ENCODE results near the gene WWOX. TPM values are rescaled to one million over a fixed set of nuclear protein-coding genes. Genes with fewer than 3 reads are reported as not detected.

The WWOX gene
- polyA plus RNA-seq, 1 donor (not counting 4 experiments of a cell fraction or from before 2014, with no cell fraction given): 5.1 TPM

- no peak overlapping the region for H3K4me3 ChIP-seq (ENCODE audit: control insufficient read depth in 2 of 3, extremely low read depth in 1 of 3, insufficient read depth in 2 of 3, low read depth in 1 of 3, low read length in 3 of 3)
- H3K9me3 ChIP-seq (ENCODE audit: control insufficient read depth, low read depth, low read length): no peaks in the 10 kb centered on the region
- DNase-seq (ENCODE audit: low read depth, low spot score): no peak
- H3K9ac ChIP-seq (ENCODE audit: control insufficient read depth, extremely low read depth, insufficient read depth, low read length): no peak overlapping the region
- no peaks in the 10 kb centered on the region for H4K20me1 ChIP-seq (ENCODE audit: control insufficient read depth, extremely low read depth, insufficient read depth, low read length)
- dilution Hi-C loops (cut with MboI; ENCODE audit: extremely low pct_ligation_motif_present, low sequenced_read_pairs): no loop called here
- H3K79me2 ChIP-seq (ENCODE audit: control insufficient read depth, insufficient read depth, low read length): no peaks in the 10 kb centered on the region
- no peak for TF ChIP-seq EZH2 (IDR thresholded peaks at IDR 0.05; ENCODE audit: low read length)
- TF ChIP-seq, protein P1, sequence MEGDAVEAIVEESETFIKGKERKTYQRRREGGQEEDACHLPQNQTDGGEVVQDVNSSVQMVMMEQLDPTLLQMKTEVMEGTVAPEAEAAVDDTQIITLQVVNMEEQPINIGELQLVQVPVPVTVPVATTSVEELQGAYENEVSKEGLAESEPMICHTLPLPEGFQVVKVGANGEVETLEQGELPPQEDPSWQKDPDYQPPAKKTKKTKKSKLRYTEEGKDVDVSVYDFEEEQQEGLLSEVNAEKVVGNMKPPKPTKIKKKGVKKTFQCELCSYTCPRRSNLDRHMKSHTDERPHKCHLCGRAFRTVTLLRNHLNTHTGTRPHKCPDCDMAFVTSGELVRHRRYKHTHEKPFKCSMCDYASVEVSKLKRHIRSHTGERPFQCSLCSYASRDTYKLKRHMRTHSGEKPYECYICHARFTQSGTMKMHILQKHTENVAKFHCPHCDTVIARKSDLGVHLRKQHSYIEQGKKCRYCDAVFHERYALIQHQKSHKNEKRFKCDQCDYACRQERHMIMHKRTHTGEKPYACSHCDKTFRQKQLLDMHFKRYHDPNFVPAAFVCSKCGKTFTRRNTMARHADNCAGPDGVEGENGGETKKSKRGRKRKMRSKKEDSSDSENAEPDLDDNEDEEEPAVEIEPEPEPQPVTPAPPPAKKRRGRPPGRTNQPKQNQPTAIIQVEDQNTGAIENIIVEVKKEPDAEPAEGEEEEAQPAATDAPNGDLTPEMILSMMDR (optimal IDR thresholded peaks at IDR 0.05 in 1 of 3, IDR thresholded peaks at IDR 0.05 in 1 of 3, conservative IDR thresholded peaks at IDR 0.05 in 1 of 3; ENCODE audit: extremely low read depth in 1 of 3, insufficient read depth in 2 of 3, low read length in 3 of 3): no peak
- no peaks in the 10 kb centered on the region for H3K27me3 ChIP-seq (ENCODE audit: control insufficient read depth, extremely low read depth, insufficient read depth, low read length)
- no peaks in the 10 kb centered on the region for H3K4me1 ChIP-seq (ENCODE audit: control insufficient read depth, extremely low read depth, insufficient read depth, low read length)
- no peak overlapping the region for H2AFZ ChIP-seq (ENCODE audit: control insufficient read depth, low read length)
- H3K36me3 ChIP-seq (ENCODE audit: control insufficient read depth in 2 of 2, extremely low read depth in 1 of 2, insufficient read depth in 2 of 2, low read length in 2 of 2): no peaks in the 10 kb centered on the region
- H3K9me1 ChIP-seq (ENCODE audit: control insufficient read depth, extremely low read depth, insufficient read depth, low read length): no peaks in the 10 kb centered on the region
- no peak overlapping the region for H3K27ac ChIP-seq (ENCODE audit: control insufficient read depth, insufficient read depth, low read length)
- H3K4me2 ChIP-seq (ENCODE audit: control insufficient read depth, extremely low read depth, insufficient read depth, low read depth, low read length): no peak overlapping the region
- FAIRE-seq: no peak
Measured at GRCh38 chr16:78930561-78930960, 831.1 kb downstream of the WWOX start.

DNA sequence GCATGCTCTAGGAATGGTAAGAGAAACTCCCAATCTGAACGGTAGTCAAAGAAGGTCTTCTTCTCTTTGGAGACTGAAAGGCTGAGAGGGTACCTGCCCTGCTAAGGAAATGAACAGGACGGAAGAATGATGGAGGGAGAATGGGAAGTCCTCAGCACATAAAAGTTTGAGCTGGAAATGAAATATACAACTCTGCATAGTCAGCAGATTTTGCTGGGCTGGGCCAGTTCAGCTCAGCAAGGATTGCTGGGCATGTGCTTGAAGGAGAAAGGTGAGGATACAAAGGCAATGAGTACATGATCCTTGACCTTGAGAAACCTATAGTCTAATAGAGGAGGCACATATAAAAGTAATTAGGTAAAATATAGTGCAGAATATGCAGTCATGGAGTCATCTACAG lies 831.8 kb downstream of the WWOX start:
- no peak overlapping the region for H3K27ac ChIP-seq (ENCODE audit: control insufficient read depth, insufficient read depth, low read length)
- TF ChIP-seq, protein P1 (optimal IDR thresholded peaks at IDR 0.05 in 1 of 3, IDR thresholded peaks at IDR 0.05 in 1 of 3, conservative IDR thresholded peaks at IDR 0.05 in 1 of 3; ENCODE audit: extremely low read depth in 1 of 3, insufficient read depth in 2 of 3, low read length in 3 of 3): no peak
- TF ChIP-seq EZH2 (IDR thresholded peaks at IDR 0.05; ENCODE audit: low read length): no peak
- H3K4me3 ChIP-seq (ENCODE audit: control insufficient read depth in 2 of 3, extremely low read depth in 1 of 3, insufficient read depth in 2 of 3, low read depth in 1 of 3, low read length in 3 of 3): no peak overlapping the region
- no peaks in the 10 kb centered on the region for H3K79me2 ChIP-seq (ENCODE audit: control insufficient read depth, insufficient read depth, low read length)
- no peaks in the 10 kb centered on the region for H3K9me3 ChIP-seq (ENCODE audit: control insufficient read depth, low read depth, low read length)
- H3K4me2 ChIP-seq (ENCODE audit: control insufficient read depth, extremely low read depth, insufficient read depth, low read depth, low read length): no peak overlapping the region
- H3K9ac ChIP-seq (ENCODE audit: control insufficient read depth, extremely low read depth, insufficient read depth, low read length): no peak overlapping the region
- DNase-seq (ENCODE audit: low read depth, low spot score) (no peak), FAIRE-seq (no peak)
- H3K27me3 ChIP-seq (ENCODE audit: control insufficient read depth, extremely low read depth, insufficient read depth, low read length): no peaks in the 10 kb centered on the region
- H2AFZ ChIP-seq (ENCODE audit: control insufficient read depth, low read length): no peak overlapping the region
- dilution Hi-C loops (cut with MboI; ENCODE audit: extremely low pct_ligation_motif_present, low sequenced_read_pairs): no loop called here
- H4K20me1 ChIP-seq (ENCODE audit: control insufficient read depth, extremely low read depth, insufficient read depth, low read length): no peaks in the 10 kb centered on the region
- H3K9me1 ChIP-seq (ENCODE audit: control insufficient read depth, extremely low read depth, insufficient read depth, low read length): no peaks in the 10 kb centered on the region
- H3K36me3 ChIP-seq (ENCODE audit: control insufficient read depth in 2 of 2, extremely low read depth in 1 of 2, insufficient read depth in 2 of 2, low read length in 2 of 2): no peaks in the 10 kb centered on the region
- no peaks in the 10 kb centered on the region for H3K4me1 ChIP-seq (ENCODE audit: control insufficient read depth, extremely low read depth, insufficient read depth, low read length)

Measured in keratinocyte (primary cell).